ENCODE results near the gene ACBD4. TPM values are rescaled to one million over a fixed set of nuclear protein-coding genes. Genes with fewer than 3 reads are reported as not detected.

ACBD4 gene
- total and polyA plus RNA-seq, 2 of the 13 experiments (the other 11 are each of a cell fraction or from before 2014, with no cell fraction given): 16.1 to 26.9 TPM

- no peak for TF ChIP-seq RELA (CRISPR knock-in tag; IDR thresholded peaks at IDR 0.05)
- TF ChIP-seq GATAD1 (CRISPR knock-in tag; IDR thresholded peaks at IDR 0.05): peak; percentile 79; the same call in 1 of the 2 replicates
- TF ChIP-seq SNRNP70 (IDR thresholded peaks at IDR 0.05; ENCODE audit: low read depth, low read length): no peak
- TF ChIP-seq RFX1 (IDR thresholded peaks at IDR 0.05): no peak
- TF ChIP-seq TBX2 (CRISPR knock-in tag; IDR thresholded peaks at IDR 0.05; ENCODE audit: borderline replicate concordance): no peak; the same call in 1 of the 2 replicates
- TF ChIP-seq ZNF563 (CRISPR knock-in tag; IDR thresholded peaks at IDR 0.05): peak; percentile 77
- TF ChIP-seq ARNT2 (CRISPR knock-in tag; IDR thresholded peaks at IDR 0.05; ENCODE audit: low read depth): 0 out of 2 replicates have a peak, but pooled peaks have one; percentile 32
- TF ChIP-seq RERE (CRISPR knock-in tag; IDR thresholded peaks at IDR 0.05; ENCODE audit: low read depth): no peak
- no peak for TF ChIP-seq PITX1 (CRISPR knock-in tag; IDR thresholded peaks at IDR 0.05)
- no peak for TF ChIP-seq SIX4 (CRISPR knock-in tag; IDR thresholded peaks at IDR 0.05)
- no peak for TF ChIP-seq ZNF768 (CRISPR knock-in tag; IDR thresholded peaks at IDR 0.05)
- no peak; the same call in 1 of the 2 replicates for TF ChIP-seq ATF5 (CRISPR knock-in tag; IDR thresholded peaks at IDR 0.05; ENCODE audit: low read depth)
- no peak for TF ChIP-seq ZKSCAN5 (CRISPR knock-in tag; IDR thresholded peaks at IDR 0.05)
- no peak for TF ChIP-seq ZNF512B (CRISPR knock-in tag; IDR thresholded peaks at IDR 0.05; ENCODE audit: borderline replicate concordance)
- no peak for TF ChIP-seq MYNN (CRISPR knock-in tag; IDR thresholded peaks at IDR 0.05; ENCODE audit: low read depth)
- no peak for TF ChIP-seq PHF5A (CRISPR knock-in tag; IDR thresholded peaks at IDR 0.05; ENCODE audit: low read depth, unreplicated experiment)
- no peak for TF ChIP-seq ZBTB8A (CRISPR knock-in tag; IDR thresholded peaks at IDR 0.05; ENCODE audit: borderline replicate concordance, low read depth)
- no peak for TF ChIP-seq ZBTB46 (CRISPR knock-in tag; IDR thresholded peaks at IDR 0.05; ENCODE audit: borderline replicate concordance)
- TF ChIP-seq NCOA2 (CRISPR knock-in tag; IDR thresholded peaks at IDR 0.05): no peak; the same call in 1 of the 2 replicates
Measured at GRCh38 chr17:45147581-45148182, 12.2 kb downstream of the ACBD4 start (continued).
